GM12874 (cell line): Measurements from ENCODE around the gene DYDC2.

Experiments
- TF ChIP-seq, protein P1 (sequence below): IDR thresholded peaks from 2 replicates; pipeline ENCODE4 v1.5.1; 2011; ENCODE audit warnings: low read depth, mild to moderate bottlenecking, control low read depth, low read length, moderate library complexity; ENCODE audit not compliant: insufficient read depth

Gene DYDC2

DNA sequence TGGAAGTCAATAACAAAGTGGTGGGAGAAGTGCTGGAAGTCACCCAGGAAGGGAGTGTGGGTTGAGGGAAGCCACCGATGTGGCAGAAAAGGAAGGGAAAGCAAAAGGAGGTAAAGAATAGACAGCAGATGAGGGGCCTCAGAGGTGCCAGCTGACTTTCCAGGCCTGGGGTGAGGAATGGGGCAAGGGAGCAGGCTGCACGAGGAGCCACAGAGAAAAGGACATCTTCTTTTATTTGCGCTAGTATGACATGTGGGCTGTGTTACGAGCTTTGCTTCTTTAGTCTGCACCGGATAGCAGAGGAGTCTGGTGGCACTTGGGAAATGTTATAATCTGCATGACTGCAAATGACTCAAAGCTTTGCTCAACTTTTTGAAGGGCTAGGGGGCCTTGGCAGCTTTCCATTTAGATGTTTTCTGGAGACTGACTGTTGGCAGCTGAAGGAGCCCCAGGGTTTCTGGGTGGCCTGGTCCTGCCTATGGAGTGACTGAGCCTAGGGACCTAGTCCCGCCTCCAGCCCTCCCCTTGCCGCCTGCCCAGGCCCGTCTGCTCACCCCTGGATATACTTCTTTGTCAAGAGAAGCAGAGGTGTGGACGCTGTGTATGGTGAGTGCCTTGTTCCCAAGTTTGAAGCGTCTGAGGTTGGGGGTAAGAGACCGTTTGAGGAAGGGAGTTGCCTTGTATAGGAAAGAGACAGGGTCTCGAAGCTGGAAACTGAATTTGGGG is 56.9 kb downstream of the DYDC2 start:
- TF ChIP-seq, protein P1, sequence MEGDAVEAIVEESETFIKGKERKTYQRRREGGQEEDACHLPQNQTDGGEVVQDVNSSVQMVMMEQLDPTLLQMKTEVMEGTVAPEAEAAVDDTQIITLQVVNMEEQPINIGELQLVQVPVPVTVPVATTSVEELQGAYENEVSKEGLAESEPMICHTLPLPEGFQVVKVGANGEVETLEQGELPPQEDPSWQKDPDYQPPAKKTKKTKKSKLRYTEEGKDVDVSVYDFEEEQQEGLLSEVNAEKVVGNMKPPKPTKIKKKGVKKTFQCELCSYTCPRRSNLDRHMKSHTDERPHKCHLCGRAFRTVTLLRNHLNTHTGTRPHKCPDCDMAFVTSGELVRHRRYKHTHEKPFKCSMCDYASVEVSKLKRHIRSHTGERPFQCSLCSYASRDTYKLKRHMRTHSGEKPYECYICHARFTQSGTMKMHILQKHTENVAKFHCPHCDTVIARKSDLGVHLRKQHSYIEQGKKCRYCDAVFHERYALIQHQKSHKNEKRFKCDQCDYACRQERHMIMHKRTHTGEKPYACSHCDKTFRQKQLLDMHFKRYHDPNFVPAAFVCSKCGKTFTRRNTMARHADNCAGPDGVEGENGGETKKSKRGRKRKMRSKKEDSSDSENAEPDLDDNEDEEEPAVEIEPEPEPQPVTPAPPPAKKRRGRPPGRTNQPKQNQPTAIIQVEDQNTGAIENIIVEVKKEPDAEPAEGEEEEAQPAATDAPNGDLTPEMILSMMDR = no peak

DNA sequence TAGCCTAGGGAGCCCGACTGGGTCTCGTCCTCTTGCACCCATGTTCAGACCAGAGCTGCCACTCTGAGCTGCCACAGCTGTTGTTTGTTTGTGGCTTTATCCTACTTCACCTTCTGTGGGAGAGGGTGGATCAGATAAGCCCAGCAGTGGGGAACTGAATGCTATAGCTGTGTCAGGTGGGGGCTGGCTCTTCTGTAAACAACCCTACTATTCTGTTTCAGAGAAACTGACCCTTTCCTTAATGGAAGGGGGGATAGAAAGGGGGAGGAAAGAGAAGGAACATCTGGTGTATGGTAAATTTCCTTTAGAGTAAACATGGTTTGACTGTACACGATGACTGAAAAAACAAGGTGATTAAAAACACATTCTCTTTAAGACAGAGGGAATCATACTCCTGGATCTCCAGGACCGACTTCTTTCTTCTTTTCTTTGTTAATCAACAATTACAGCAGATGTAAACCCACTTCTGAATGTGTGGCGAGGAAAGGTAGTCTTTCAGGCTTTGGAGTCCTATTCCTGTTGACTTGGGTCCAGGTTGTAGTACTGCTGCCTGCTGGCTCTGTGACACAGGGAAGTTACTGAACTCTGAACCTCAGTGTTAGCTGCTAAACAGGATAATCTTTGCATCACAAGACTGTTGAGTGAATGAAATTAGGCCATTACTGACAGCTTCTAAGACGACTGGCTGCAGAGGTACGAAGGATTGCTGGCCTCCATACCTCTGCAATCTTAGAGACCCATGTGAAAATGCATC is 57.7 kb downstream of the DYDC2 start:
- TF ChIP-seq, protein P1 = no peak

DNA sequence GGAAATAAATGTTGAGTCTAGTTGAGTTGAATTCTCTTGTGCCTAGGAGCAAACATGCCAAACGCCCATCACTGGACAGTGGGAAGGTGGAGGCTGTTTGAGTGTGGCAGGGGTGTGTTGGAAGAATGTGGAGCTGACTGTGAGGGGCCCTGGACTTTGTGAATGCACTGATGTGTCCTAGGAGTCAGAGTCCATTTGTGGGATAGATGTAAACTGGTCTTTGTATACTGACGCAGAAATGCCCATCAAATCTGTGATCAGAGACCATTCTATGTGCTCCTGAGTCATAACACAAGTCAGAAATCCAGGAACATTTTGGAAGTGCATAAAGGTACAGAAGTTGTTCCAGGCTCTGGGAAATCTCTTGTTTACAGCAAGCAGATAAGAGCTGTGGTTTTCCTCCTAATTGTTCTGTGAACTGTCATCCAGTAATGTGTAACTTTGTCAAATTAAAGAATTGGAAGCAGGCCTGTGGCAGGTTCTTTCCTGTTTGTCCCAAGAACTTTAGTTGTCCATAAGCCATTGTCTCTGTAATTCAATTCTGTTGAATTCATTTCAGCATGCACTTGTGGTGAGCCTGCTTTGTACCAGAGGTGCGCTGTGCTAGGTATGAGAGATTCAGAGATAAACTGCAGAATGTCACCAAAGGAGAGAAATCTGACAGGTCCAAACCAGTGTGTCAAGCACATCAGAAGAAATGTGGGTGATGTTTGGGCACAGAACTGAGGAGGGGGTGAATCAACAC is 59.3 kb downstream of the DYDC2 start:
- TF ChIP-seq, protein P1 = no peak

DNA sequence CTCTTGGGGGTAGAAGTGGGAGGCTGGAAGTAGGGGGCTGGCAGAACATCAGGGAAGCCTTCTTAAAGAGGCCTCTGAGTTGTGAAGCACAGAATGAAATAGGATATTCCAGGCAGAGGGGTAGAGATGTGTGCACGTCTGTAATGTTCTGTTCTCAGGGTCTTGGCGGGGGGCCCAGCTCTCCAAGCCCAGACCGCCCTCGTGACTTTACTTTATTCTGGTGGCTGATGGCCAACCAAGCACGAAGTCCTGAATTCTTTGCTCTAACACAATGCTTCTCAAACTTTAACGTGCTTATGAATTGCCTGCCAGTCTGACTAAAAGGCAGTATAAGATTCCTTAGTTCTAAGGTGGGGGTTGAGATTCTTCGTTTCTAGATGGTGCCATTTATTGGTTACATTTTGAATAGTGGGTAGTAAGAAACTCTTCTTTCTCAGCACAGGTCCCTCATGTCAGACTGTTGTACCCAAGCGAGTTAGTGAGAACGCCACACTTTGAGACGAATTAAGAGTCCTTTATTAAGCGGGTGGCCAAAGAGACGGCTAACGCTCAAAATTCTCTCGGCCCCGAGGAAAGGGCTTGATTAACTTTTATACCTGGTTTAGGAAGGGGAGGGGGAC is 60.0 kb downstream of the DYDC2 start:
- TF ChIP-seq, protein P1 = no peak
